ENCODE measurements around the gene MRTFA. TPM values are rescaled to one million over a fixed set of nuclear protein-coding genes. Genes with fewer than 3 reads are reported as not detected.

The MRTFA gene
- total RNA-seq, 2 donors from 2014 or later, result 71.8 to 129 TPM

DNA sequence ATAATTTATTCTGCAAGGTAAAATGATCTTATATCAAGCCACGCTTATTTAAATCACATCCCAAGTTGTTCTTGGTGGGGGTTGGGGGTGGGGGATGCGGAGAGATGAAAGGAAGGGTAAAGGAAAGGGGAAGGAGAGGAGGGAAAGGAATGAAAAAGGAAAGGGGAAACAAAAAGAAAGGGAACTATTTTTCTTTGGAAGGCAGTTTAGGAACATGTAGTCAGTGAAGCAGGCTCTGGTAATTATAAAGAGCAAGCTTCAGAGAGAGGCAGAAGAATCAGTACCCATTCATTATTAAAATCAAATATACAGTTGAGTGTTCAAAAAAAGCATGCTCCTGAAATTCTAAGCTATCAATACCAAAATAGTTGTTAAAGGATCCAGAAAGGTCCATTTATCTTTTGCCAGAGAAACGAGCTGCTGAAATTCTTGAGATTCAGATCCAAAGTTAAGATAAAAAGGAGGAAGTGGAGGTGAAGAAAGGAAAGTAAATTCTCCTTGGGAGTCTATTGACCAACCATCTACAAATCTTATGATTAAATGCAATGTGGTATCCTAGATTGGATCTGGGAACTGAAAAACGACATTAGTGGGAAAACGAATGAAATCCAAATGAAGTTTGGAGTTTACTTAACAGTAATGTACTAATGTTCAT, 158.7 kb downstream of the MRTFA start:
- TF ChIP-seq, protein P1, sequence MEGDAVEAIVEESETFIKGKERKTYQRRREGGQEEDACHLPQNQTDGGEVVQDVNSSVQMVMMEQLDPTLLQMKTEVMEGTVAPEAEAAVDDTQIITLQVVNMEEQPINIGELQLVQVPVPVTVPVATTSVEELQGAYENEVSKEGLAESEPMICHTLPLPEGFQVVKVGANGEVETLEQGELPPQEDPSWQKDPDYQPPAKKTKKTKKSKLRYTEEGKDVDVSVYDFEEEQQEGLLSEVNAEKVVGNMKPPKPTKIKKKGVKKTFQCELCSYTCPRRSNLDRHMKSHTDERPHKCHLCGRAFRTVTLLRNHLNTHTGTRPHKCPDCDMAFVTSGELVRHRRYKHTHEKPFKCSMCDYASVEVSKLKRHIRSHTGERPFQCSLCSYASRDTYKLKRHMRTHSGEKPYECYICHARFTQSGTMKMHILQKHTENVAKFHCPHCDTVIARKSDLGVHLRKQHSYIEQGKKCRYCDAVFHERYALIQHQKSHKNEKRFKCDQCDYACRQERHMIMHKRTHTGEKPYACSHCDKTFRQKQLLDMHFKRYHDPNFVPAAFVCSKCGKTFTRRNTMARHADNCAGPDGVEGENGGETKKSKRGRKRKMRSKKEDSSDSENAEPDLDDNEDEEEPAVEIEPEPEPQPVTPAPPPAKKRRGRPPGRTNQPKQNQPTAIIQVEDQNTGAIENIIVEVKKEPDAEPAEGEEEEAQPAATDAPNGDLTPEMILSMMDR (IDR thresholded peaks at IDR 0.05), result no peak
- no peak overlapping the region for H3K27ac ChIP-seq
- no peaks in the 10 kb centered on the region for H3K36me3 ChIP-seq
- H3K27me3 ChIP-seq (replicated peaks; ENCODE audit: insufficient read depth), result no peaks in the 10 kb centered on the region
- H3K4me1 ChIP-seq (ENCODE audit: control insufficient read depth in 1 of 2, low read depth in 2 of 2), result peaks cover 11 to 22% of the 10 kb centered on the region in 2 donors
- no peak overlapping the region for H3K4me3 ChIP-seq
- no peak for ATAC-seq (ENCODE audit: insufficient number of reproducible peaks, low FRiP score, low read depth)
- H3K9me3 ChIP-seq, result no peaks in the 10 kb centered on the region
- DNase-seq (ENCODE audit: low spot score), result no peak

DNA sequence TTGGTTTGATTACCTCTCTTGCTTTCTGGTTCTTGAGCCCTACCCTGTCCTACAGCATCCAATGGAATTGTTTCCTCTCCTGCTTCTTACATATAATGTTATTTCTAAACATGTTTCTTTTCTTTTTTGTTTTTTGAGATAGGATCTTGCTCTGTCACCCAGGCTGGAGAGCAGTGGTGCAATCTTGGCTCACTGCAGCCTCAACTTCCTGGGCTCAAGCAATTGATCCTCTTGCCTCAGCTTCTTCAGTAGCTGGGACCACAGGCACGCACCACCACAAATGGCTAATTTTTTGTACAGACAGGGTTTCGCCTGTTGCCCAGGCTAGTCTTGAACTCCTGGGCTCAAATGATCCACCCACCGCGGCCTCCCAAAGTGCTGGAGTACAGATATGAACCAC, 160.2 kb downstream of the MRTFA start:
- no peaks in the 10 kb centered on the region for H3K36me3 ChIP-seq
- no peak overlapping the region for H3K4me3 ChIP-seq
- DNase-seq (ENCODE audit: low spot score), result no peak
- ATAC-seq (ENCODE audit: insufficient number of reproducible peaks, low FRiP score, low read depth), result no peak
- no peaks in the 10 kb centered on the region for H3K9me3 ChIP-seq
- H3K4me1 ChIP-seq (ENCODE audit: control insufficient read depth in 1 of 2, low read depth in 2 of 2), result peaks cover 11 to 21% of the 10 kb centered on the region in 2 donors
- H3K27me3 ChIP-seq (replicated peaks; ENCODE audit: insufficient read depth), result no peaks in the 10 kb centered on the region
- TF ChIP-seq, protein P1 (IDR thresholded peaks at IDR 0.05), result no peak
- H3K27ac ChIP-seq, result no peak overlapping the region

DNA sequence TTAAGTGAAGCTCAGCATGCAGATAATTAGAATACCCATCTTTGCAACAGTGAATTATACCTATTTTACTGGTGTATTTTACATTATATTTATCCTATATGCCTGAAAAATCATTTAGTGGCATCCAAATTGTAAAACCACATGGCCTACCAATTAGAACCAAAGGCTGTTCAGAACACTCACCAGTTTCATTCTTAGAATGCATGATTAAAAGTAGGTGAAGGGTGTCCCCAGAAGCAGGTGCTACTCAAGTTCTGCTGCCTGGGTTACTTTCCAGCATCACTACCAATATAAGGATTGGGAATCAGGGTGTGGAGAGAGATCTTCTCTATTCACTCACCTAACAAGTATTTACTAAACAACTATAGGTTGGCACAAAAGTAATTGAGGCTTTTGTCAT, 162.8 kb downstream of the MRTFA start:
- H3K4me3 ChIP-seq, result no peak overlapping the region
- peaks cover 11 to 17% of the 10 kb centered on the region in 2 donors for H3K4me1 ChIP-seq (ENCODE audit: control insufficient read depth in 1 of 2, low read depth in 2 of 2)
- ATAC-seq (ENCODE audit: insufficient number of reproducible peaks, low FRiP score, low read depth) (no peak), DNase-seq (ENCODE audit: low spot score) (no peak)
- H3K36me3 ChIP-seq, result no peaks in the 10 kb centered on the region
- TF ChIP-seq, protein P1 (IDR thresholded peaks at IDR 0.05), result no peak
- no peaks in the 10 kb centered on the region for H3K27me3 ChIP-seq (replicated peaks; ENCODE audit: insufficient read depth)
- H3K27ac ChIP-seq, result no peak overlapping the region
- no peaks in the 10 kb centered on the region for H3K9me3 ChIP-seq

DNA sequence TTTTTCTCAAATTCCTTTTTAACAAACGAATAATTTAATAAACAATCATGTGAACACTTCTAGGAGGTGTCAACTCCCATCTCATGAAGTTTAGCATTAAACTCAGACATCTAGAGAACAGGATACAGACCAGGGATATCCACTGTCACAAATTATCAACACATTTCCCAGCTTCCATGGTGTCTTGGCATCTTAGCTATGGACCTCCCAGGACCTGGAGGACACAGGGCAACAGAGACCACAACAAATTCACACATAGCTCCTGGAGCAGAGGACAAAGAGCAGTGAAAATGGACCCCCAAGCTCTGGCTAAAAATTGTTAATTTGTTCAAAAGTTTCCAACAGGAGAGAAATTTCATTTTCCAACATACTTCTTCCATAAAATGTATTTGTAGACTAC, 163.9 kb downstream of the MRTFA start:
- DNase-seq (ENCODE audit: low spot score), result no peak
- Histone ChIP-seq H3K27ac (no peak overlapping the region), H3K4me3 (no peak overlapping the region), H3K36me3 (no peaks in the 10 kb centered on the region), H3K4me1 (ENCODE audit: control insufficient read depth in 1 of 2, low read depth in 2 of 2) (peaks cover 9 to 11% of the 10 kb centered on the region in 2 donors), H3K27me3 (replicated peaks; ENCODE audit: insufficient read depth) (no peaks in the 10 kb centered on the region), H3K9me3 (no peaks in the 10 kb centered on the region)
- ATAC-seq (ENCODE audit: insufficient number of reproducible peaks, low FRiP score, low read depth), result no peak
- TF ChIP-seq, protein P1 (IDR thresholded peaks at IDR 0.05), result no peak

DNA sequence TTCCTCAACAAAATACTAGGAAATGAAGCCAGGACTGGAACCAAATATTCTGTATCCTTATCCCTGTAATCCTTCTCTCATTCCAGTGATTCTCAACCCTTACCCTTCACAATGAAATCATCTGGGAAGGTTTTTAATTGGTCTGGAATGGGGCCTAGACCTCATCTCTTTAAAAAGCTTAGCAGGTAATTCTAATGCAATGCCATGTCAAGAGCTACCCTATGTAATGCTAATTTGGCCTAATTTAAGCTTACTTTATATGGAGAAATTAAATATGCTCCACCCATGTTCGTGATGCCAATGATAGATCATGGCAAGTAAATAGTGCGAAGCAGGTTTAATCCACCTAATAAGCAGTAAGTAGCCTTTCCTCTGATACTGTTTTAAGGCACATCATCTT, 164.5 kb downstream of the MRTFA start:
- Histone ChIP-seq H3K36me3 (no peaks in the 10 kb centered on the region), H3K4me3 (no peak overlapping the region), H3K27me3 (replicated peaks; ENCODE audit: insufficient read depth) (no peaks in the 10 kb centered on the region), H3K4me1 (ENCODE audit: control insufficient read depth in 1 of 2, low read depth in 2 of 2) (peaks cover 6 to 8% of the 10 kb centered on the region in 2 donors), H3K9me3 (no peaks in the 10 kb centered on the region), H3K27ac (no peak overlapping the region)
- TF ChIP-seq, protein P1 (IDR thresholded peaks at IDR 0.05), result no peak
- no peak for ATAC-seq (ENCODE audit: insufficient number of reproducible peaks, low FRiP score, low read depth)
- no peak for DNase-seq (ENCODE audit: low spot score)

All from thoracic aorta (tissue), 2 donors.